H9 (cell line): ENCODE results near the gene MICU1. TPM values are rescaled to one million over a fixed set of nuclear protein-coding genes. Genes with fewer than 3 reads are reported as not detected.

ENCODE experiments used
- DNase-seq: peaks from one replicate; pipeline ENCODE4 v3.0.0-alpha.2; 2017
- H2AFZ ChIP-seq: one replicate; pipeline ENCODE4 v1.6.1; 2013; ENCODE audit warnings: mild to moderate bottlenecking, low read length, control low read depth, moderate library complexity
- H2AK5ac ChIP-seq: 2 replicates; pipeline ENCODE4 v1.6.1; 2013; ENCODE audit warnings: low read length, control low read depth, mixed read lengths; ENCODE audit not compliant: insufficient read length
- H2BK120ac ChIP-seq: one replicate; pipeline ENCODE4 v1.6.1; 2013; ENCODE audit warnings: low read depth, mild to moderate bottlenecking, low read length, control low read depth, inconsistent platforms; ENCODE audit not compliant: poor library complexity, severe bottlenecking
- H2BK12ac ChIP-seq: 2 replicates; pipeline ENCODE4 v1.6.1; 2013; ENCODE audit warnings: low read length, control low read depth, mixed read lengths, low read depth; ENCODE audit not compliant: insufficient read length
- H2BK15ac ChIP-seq: 2 replicates; pipeline ENCODE4 v1.6.1; 2013; ENCODE audit warnings: low read depth, low read length, control low read depth
- H2BK20ac ChIP-seq: one replicate; pipeline ENCODE4 v1.6.1; 2013; ENCODE audit warnings: low read depth, mild to moderate bottlenecking, low read length, control low read depth, inconsistent platforms; ENCODE audit not compliant: poor library complexity, severe bottlenecking
- H2BK5ac ChIP-seq: 2 replicates; pipeline ENCODE4 v1.6.1; 2013; ENCODE audit warnings: low read length, control low read depth, mixed read lengths; ENCODE audit not compliant: insufficient read length
- H3K14ac ChIP-seq: 2 replicates; pipeline ENCODE4 v1.6.1; 2013; ENCODE audit warnings: low read length, control low read depth; ENCODE audit not compliant: insufficient read depth
- H3K18ac ChIP-seq: 2 replicates; pipeline ENCODE4 v1.6.1; 2013; ENCODE audit warnings: low read depth, mild to moderate bottlenecking, mixed read lengths, low read length, control low read depth; ENCODE audit not compliant: insufficient read length
- H3K23ac ChIP-seq: 2 replicates; pipeline ENCODE4 v1.6.1; 2013; ENCODE audit warnings: low read length, control low read depth, mixed read lengths, low read depth; ENCODE audit not compliant: insufficient read length
- H3K23me2 ChIP-seq: 2 replicates; pipeline ENCODE4 v1.6.1; 2013; ENCODE audit warnings: low read depth, mild to moderate bottlenecking, mixed read lengths, low read length, control low read depth; ENCODE audit not compliant: insufficient read length, poor library complexity, severe bottlenecking
- H3K27ac ChIP-seq: 2 replicates; pipeline ENCODE4 v1.5.1; 2013; ENCODE audit warnings: low read length, control low read depth, mixed read lengths, low read depth; ENCODE audit not compliant: insufficient read length
- H3K27me3 ChIP-seq: 2 replicates; pipeline ENCODE4 v1.6.1; 2013; ENCODE audit warnings: low read length, control low read depth, inconsistent platforms; ENCODE audit not compliant: insufficient read depth
- H3K4ac ChIP-seq: 2 replicates; pipeline ENCODE4 v1.6.1; 2013; ENCODE audit warnings: low read depth, mild to moderate bottlenecking, control low read depth, inconsistent platforms, low read length, moderate library complexity
- H3K4me1 ChIP-seq: 2 replicates; pipeline ENCODE4 v1.6.1; 2013; ENCODE audit warnings: low read length, control low read depth, inconsistent platforms; ENCODE audit not compliant: insufficient read depth
- H3K4me2 ChIP-seq: 2 replicates; pipeline ENCODE4 v1.6.1; 2013; ENCODE audit warnings: low read length, control low read depth, mixed read lengths; ENCODE audit not compliant: insufficient read length, insufficient read depth
- H3K56ac ChIP-seq: 2 replicates; pipeline ENCODE4 v1.6.1; 2013; ENCODE audit warnings: low read depth, mild to moderate bottlenecking, mixed read lengths, low read length, control low read depth; ENCODE audit not compliant: insufficient read length
- H3K79me1 ChIP-seq: 2 replicates; pipeline ENCODE4 v1.6.1; 2013; ENCODE audit warnings: low read depth, mild to moderate bottlenecking, moderate library complexity, low read length, control low read depth, inconsistent platforms; ENCODE audit not compliant: insufficient read depth, poor library complexity, severe bottlenecking
- H3K79me2 ChIP-seq: 2 replicates; pipeline ENCODE4 v1.6.1; 2013; ENCODE audit warnings: low read length, control low read depth, inconsistent platforms; ENCODE audit not compliant: insufficient read depth
- H3K9ac ChIP-seq: 2 replicates; pipeline ENCODE4 v1.6.1; 2013; ENCODE audit warnings: low read length, control low read depth, mixed read lengths; ENCODE audit not compliant: insufficient read length; ENCODE audit errors: extremely low read depth
- H3K9me3 ChIP-seq: one replicate; pipeline ENCODE4 v1.6.1; 2013; ENCODE audit warnings: low read depth, low read length, inconsistent platforms; ENCODE audit not compliant: control insufficient read depth
- H3T11ph ChIP-seq: one replicate; pipeline ENCODE4 v1.6.1; 2013; ENCODE audit warnings: mild to moderate bottlenecking, low read length, control low read depth, inconsistent platforms
- H4K20me1 ChIP-seq: one replicate; pipeline ENCODE4 v1.6.1; 2013; ENCODE audit not compliant: control insufficient read depth, insufficient read length, insufficient read depth
- H4K5ac ChIP-seq: 2 replicates; pipeline ENCODE4 v1.6.1; 2013; ENCODE audit warnings: low read depth, mild to moderate bottlenecking, mixed read lengths, low read length, control low read depth; ENCODE audit not compliant: insufficient read length
- H4K8ac ChIP-seq: replicated peaks from 2 replicates; pipeline ENCODE4 v1.6.1; 2013; ENCODE audit warnings: low read length, control low read depth, mixed read lengths, low read depth; ENCODE audit not compliant: insufficient read length
- H4K91ac ChIP-seq: 2 replicates; pipeline ENCODE4 v1.6.1; 2013; ENCODE audit warnings: low read depth, mild to moderate bottlenecking, moderate library complexity, mixed read lengths, low read length, control low read depth; ENCODE audit not compliant: insufficient read length
- H3K27ac Mint-ChIP-seq, 3 experiments: 2 replicates in 2 of 3; 3 replicates in 1 of 3; pipeline ENCODE4 v1.8.0; 2020 to 2021; ENCODE audit warnings: mixed read lengths in 3 of 3, mild to moderate bottlenecking in 1 of 3, moderate library complexity in 1 of 3
- H3K27me3 Mint-ChIP-seq: 2 replicates; pipeline ENCODE4 v1.8.0; 2021; ENCODE audit warnings: low read depth, mild to moderate bottlenecking, moderate library complexity, mixed read lengths
- H3K36me3 Mint-ChIP-seq, 3 experiments: 2 replicates in 2 of 3; 3 replicates in 1 of 3; pipeline ENCODE4 v1.8.0; 2020 to 2021; ENCODE audit warnings: low read depth in 3 of 3, mixed read lengths in 3 of 3; ENCODE audit not compliant: insufficient read depth in 1 of 3
- H3K4me1 Mint-ChIP-seq, 2 experiments: 2 replicates each; pipeline ENCODE4 v1.8.0; 2020; ENCODE audit warnings: mixed read lengths in 2 of 2
- H3K4me3 Mint-ChIP-seq, 2 experiments: 2 replicates in 1 of 2; 3 replicates in 1 of 2; pipeline ENCODE4 v1.8.0; 2020 to 2021; ENCODE audit warnings: mild to moderate bottlenecking in 2 of 2, mixed read lengths in 2 of 2, moderate library complexity in 1 of 2
- H3K9me3 Mint-ChIP-seq, 2 experiments: 2 replicates in 1 of 2; 3 replicates in 1 of 2; pipeline ENCODE4 v1.8.0; 2020; ENCODE audit warnings: mild to moderate bottlenecking in 2 of 2, mixed read lengths in 2 of 2, moderate library complexity in 1 of 2
- CTCF ChIP-seq: fragments of 200-600 bp; sonication (generic); conservative IDR thresholded peaks from 3 replicates; pipeline ENCODE4 v1.8.0; 2021; ENCODE audit warnings: antibody characterized with exemption, mild to moderate bottlenecking
- total RNA-seq: library from RNA; stranded (reverse); gene quantifications from 2 replicates; pipeline ENCODE4 v1.2.1, GENCODE V29; 2021

Gene MICU1
- total RNA-seq, 1 experiment from 2014 or later = 33.2 TPM

DNA sequence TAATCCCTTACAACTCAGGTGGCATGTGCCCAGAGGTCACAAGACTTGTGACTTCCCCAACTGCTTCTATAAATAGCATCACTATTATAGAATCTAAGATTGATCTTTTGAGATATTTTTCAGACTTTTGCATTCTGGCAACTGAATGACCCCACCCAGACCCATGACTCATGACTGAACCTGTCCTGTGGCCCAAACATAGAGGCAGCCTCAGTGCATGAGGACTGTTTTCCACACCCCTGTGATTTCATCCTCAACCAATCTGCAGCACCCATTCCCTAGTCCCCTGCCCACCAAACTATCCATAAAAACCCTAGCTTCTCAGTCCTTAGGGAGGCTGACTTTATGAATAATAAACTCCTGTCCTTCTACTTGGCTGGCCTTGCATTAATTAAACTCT is 84.5 kb downstream of the MICU1 start:
- H3K4me3 Mint-ChIP-seq = no peak overlapping the region
- H3K9me3 Mint-ChIP-seq = peaks cover 15 to 19% of the 10 kb centered on the region in 2 experiments
- no peak overlapping the region for H2AK5ac ChIP-seq
- no peak overlapping the region for H2BK20ac ChIP-seq
- no peaks in the 10 kb centered on the region for H3K9me3 ChIP-seq
- no peak overlapping the region for H3K27ac ChIP-seq
- peaks cover 27 to 42% (median 39%) of the 10 kb centered on the region in 3 experiments for H3K36me3 Mint-ChIP-seq
- H3K27me3 ChIP-seq = no peaks in the 10 kb centered on the region
- no peak overlapping the region for H2BK5ac ChIP-seq
- H3K4me1 ChIP-seq = peaks cover 3% of the 10 kb centered on the region; the same call in 1 of the 2 replicates
- H2BK12ac ChIP-seq = no peak overlapping the region
- H3K23me2 ChIP-seq = no peaks in the 10 kb centered on the region
- H3K4ac ChIP-seq = no peak overlapping the region
- peaks cover 20 to 24% of the 10 kb centered on the region in 2 experiments for H3K4me1 Mint-ChIP-seq
- no peaks in the 10 kb centered on the region for H3K79me1 ChIP-seq
- TF ChIP-seq CTCF = no peak
- H3K18ac ChIP-seq = no peak overlapping the region
- no peak overlapping the region for H3T11ph ChIP-seq
- no peak overlapping the region for H2AFZ ChIP-seq
- H3K79me2 ChIP-seq = no peaks in the 10 kb centered on the region
- H3K27ac Mint-ChIP-seq = peak overlapping the region in 1 of 3 experiments; percentile 44; a peak in 1 of 7 replicates
- H3K14ac ChIP-seq = no peak overlapping the region
- no peaks in the 10 kb centered on the region for H3K27me3 Mint-ChIP-seq
- H4K5ac ChIP-seq = no peak overlapping the region
- no peak overlapping the region for H3K23ac ChIP-seq
- H3K9ac ChIP-seq = no peak overlapping the region
- H2BK15ac ChIP-seq = no peak overlapping the region
- no peak overlapping the region for H3K56ac ChIP-seq
- H3K4me2 ChIP-seq = no peak overlapping the region
- no peak for DNase-seq
- no peak overlapping the region for H4K8ac ChIP-seq
- H4K20me1 ChIP-seq = no peaks in the 10 kb centered on the region
- H2BK120ac ChIP-seq = no peak overlapping the region
- no peak overlapping the region for H4K91ac ChIP-seq
